Activated CD4-positive, alpha-beta T cell treated with anti-CD3 and anti-CD28 coated beads, Interleukin-2, amount 10 ng/mL, durations not matched to agents 24 days and 14 days (primary cell): Measurements from ENCODE around the gene KRT7. TPM values are rescaled to one million over a fixed set of nuclear protein-coding genes. Genes with fewer than 3 reads are reported as not detected.

Experiments used
- DNase-seq: peaks from one replicate; pipeline ENCODE4 v3.0.0; 2022
- H3K27ac Mint-ChIP-seq: one replicate; pipeline ENCODE4 v1.8.0; 2022; ENCODE audit warnings: mild to moderate bottlenecking, mixed read lengths
- H3K27me3 Mint-ChIP-seq: one replicate; pipeline ENCODE4 v1.8.0; 2022; ENCODE audit warnings: mixed read lengths
- H3K36me3 Mint-ChIP-seq: one replicate; pipeline ENCODE4 v1.8.0; 2022; ENCODE audit warnings: low read depth, mild to moderate bottlenecking, mixed read lengths
- H3K4me1 Mint-ChIP-seq: one replicate; pipeline ENCODE4 v1.8.0; 2021; ENCODE audit warnings: mixed read lengths
- H3K4me3 Mint-ChIP-seq: one replicate; pipeline ENCODE4 v1.8.0; 2022; ENCODE audit warnings: mild to moderate bottlenecking, moderate library complexity, mixed read lengths
- H3K9me3 Mint-ChIP-seq: one replicate; pipeline ENCODE4 v1.8.0; 2021; ENCODE audit warnings: mixed read lengths
- intact Hi-C: fragments of 100-400 bp; cut with micrococcal nuclease; formaldehyde crosslinking; loops from one replicate; pipeline ENCODE4 v1.15.1; 2023
- total RNA-seq: library from RNA; stranded (reverse); gene quantifications from 2 replicates; pipeline ENCODE4 v1.2.3, GENCODE V29; 2022

The KRT7 gene
- total RNA-seq, 1 donor from 2014 or later = 12.3 TPM

- intact Hi-C loops = no loop called here
- Mint-ChIP-seq H3K27ac (no peak overlapping the region), H3K4me1 (peaks cover 4% of the 10 kb centered on the region), H3K36me3 (no peaks in the 10 kb centered on the region), H3K4me3 (no peak overlapping the region), H3K27me3 (peaks cover 20% of the 10 kb centered on the region), H3K9me3 (no peaks in the 10 kb centered on the region)
- DNase-seq = no peak
These were observed 20.1 kb upstream of the KRT7 start for GRCh38 chr12:52212701-52213563.

GRCh38 chr12:52213564-52214420 is 19.3 kb upstream of the KRT7 start:
- no peak overlapping the region for H3K4me3 Mint-ChIP-seq
- no peaks in the 10 kb centered on the region for H3K9me3 Mint-ChIP-seq
- peak; percentile 92 for DNase-seq
- H3K27ac Mint-ChIP-seq = no peak overlapping the region
- H3K27me3 Mint-ChIP-seq = peaks cover 17% of the 10 kb centered on the region
- intact Hi-C loops = no loop called here
- no peaks in the 10 kb centered on the region for H3K36me3 Mint-ChIP-seq
- peaks cover 4% of the 10 kb centered on the region for H3K4me1 Mint-ChIP-seq

GRCh38 chr12:52214421-52214802 is 18.6 kb upstream of the KRT7 start:
- intact Hi-C loops = no loop called here
- H3K27me3 Mint-ChIP-seq = peaks cover 13% of the 10 kb centered on the region
- H3K4me3 Mint-ChIP-seq = no peak overlapping the region
- DNase-seq = peak; percentile 66
- H3K9me3 Mint-ChIP-seq = no peaks in the 10 kb centered on the region
- peaks cover 4% of the 10 kb centered on the region for H3K4me1 Mint-ChIP-seq
- no peak overlapping the region for H3K27ac Mint-ChIP-seq
- H3K36me3 Mint-ChIP-seq = no peaks in the 10 kb centered on the region

- Mint-ChIP-seq H3K36me3 (no peaks in the 10 kb centered on the region), H3K9me3 (no peaks in the 10 kb centered on the region), H3K27me3 (peaks cover 23% of the 10 kb centered on the region), H3K27ac (no peak overlapping the region), H3K4me1 (peaks cover 4% of the 10 kb centered on the region), H3K4me3 (no peak overlapping the region)
- intact Hi-C loops = no loop called here
- DNase-seq = no peak
These were observed 17.4 kb upstream of the KRT7 start for GRCh38 chr12:52215587-52216031.

GRCh38 chr12:52216100-52216499 is 16.9 kb upstream of the KRT7 start:
- Mint-ChIP-seq H3K4me1 (peaks cover 4% of the 10 kb centered on the region), H3K9me3 (no peaks in the 10 kb centered on the region), H3K36me3 (no peaks in the 10 kb centered on the region), H3K27ac (no peak overlapping the region), H3K4me3 (no peak overlapping the region), H3K27me3 (peaks cover 25% of the 10 kb centered on the region)
- intact Hi-C loops = no loop called here
- DNase-seq = no peak

- Mint-ChIP-seq H3K27me3 (peaks cover 29% of the 10 kb centered on the region), H3K4me3 (no peak overlapping the region), H3K9me3 (no peaks in the 10 kb centered on the region), H3K27ac (no peak overlapping the region), H3K4me1 (peaks cover 7% of the 10 kb centered on the region), H3K36me3 (no peaks in the 10 kb centered on the region)
- no peak for DNase-seq
- intact Hi-C loops = no loop called here
These were observed 16.2 kb upstream of the KRT7 start for GRCh38 chr12:52216807-52217206.

GRCh38 chr12:52217223-52217622 is 15.8 kb upstream of the KRT7 start:
- no peak overlapping the region for H3K27ac Mint-ChIP-seq
- intact Hi-C loops = no loop called here
- no peaks in the 10 kb centered on the region for H3K9me3 Mint-ChIP-seq
- no peaks in the 10 kb centered on the region for H3K36me3 Mint-ChIP-seq
- peaks cover 11% of the 10 kb centered on the region for H3K4me1 Mint-ChIP-seq
- H3K27me3 Mint-ChIP-seq = peaks cover 29% of the 10 kb centered on the region
- H3K4me3 Mint-ChIP-seq = no peak overlapping the region
- DNase-seq = no peak

GRCh38 chr12:52218001-52218400 is 15.0 kb upstream of the KRT7 start:
- Mint-ChIP-seq H3K9me3 (no peaks in the 10 kb centered on the region), H3K27me3 (peaks cover 29% of the 10 kb centered on the region), H3K27ac (no peak overlapping the region), H3K36me3 (no peaks in the 10 kb centered on the region), H3K4me3 (no peak overlapping the region), H3K4me1 (peaks cover 13% of the 10 kb centered on the region)
- DNase-seq = no peak
- intact Hi-C loops = no loop called here

- H3K9me3 Mint-ChIP-seq = peaks cover 3% of the 10 kb centered on the region
- H3K27me3 Mint-ChIP-seq = peaks cover 33% of the 10 kb centered on the region
- intact Hi-C loops = no loop called here
- H3K4me3 Mint-ChIP-seq = no peak overlapping the region
- no peak for DNase-seq
- peaks cover 12% of the 10 kb centered on the region for H3K4me1 Mint-ChIP-seq
- no peak overlapping the region for H3K27ac Mint-ChIP-seq
- H3K36me3 Mint-ChIP-seq = no peaks in the 10 kb centered on the region
These were observed 12.6 kb upstream of the KRT7 start for GRCh38 chr12:52220477-52220876.

- intact Hi-C loops = no loop called here
- Mint-ChIP-seq H3K9me3 (peaks cover 3% of the 10 kb centered on the region), H3K36me3 (no peaks in the 10 kb centered on the region), H3K4me1 (peaks cover 12% of the 10 kb centered on the region), H3K27me3 (peaks cover 37% of the 10 kb centered on the region), H3K27ac (no peak overlapping the region), H3K4me3 (no peak overlapping the region)
- no peak for DNase-seq
These were observed 11.8 kb upstream of the KRT7 start for GRCh38 chr12:52221070-52221781.

- intact Hi-C loops = loop anchor here (1.0 to 2.0 kb wide), 2 partner anchors 22 to 57 kb away; no protein-coding TSS in a partner anchor
- no peaks in the 10 kb centered on the region for H3K36me3 Mint-ChIP-seq
- peaks cover 45% of the 10 kb centered on the region for H3K27me3 Mint-ChIP-seq
- H3K27ac Mint-ChIP-seq = no peak overlapping the region
- peaks cover 3% of the 10 kb centered on the region for H3K9me3 Mint-ChIP-seq
- H3K4me3 Mint-ChIP-seq = no peak overlapping the region
- H3K4me1 Mint-ChIP-seq = peaks cover 12% of the 10 kb centered on the region
- peak; percentile 92 for DNase-seq
These were observed 11.1 kb upstream of the KRT7 start for GRCh38 chr12:52221912-52222457.

GRCh38 chr12:52222692-52223091 is 10.4 kb upstream of the KRT7 start:
- H3K27ac Mint-ChIP-seq = no peak overlapping the region
- intact Hi-C loops = loop anchor here (1.0 to 2.0 kb wide), 2 partner anchors 22 to 56 kb away; no protein-coding TSS in a partner anchor
- peaks cover 3% of the 10 kb centered on the region for H3K9me3 Mint-ChIP-seq
- H3K4me3 Mint-ChIP-seq = no peak overlapping the region
- no peak for DNase-seq
- peaks cover 12% of the 10 kb centered on the region for H3K4me1 Mint-ChIP-seq
- no peaks in the 10 kb centered on the region for H3K36me3 Mint-ChIP-seq
- peaks cover 49% of the 10 kb centered on the region for H3K27me3 Mint-ChIP-seq

GRCh38 chr12:52223406-52224039 is 9.5 kb upstream of the KRT7 start:
- Mint-ChIP-seq H3K27ac (no peak overlapping the region), H3K36me3 (no peaks in the 10 kb centered on the region), H3K4me3 (no peak overlapping the region), H3K9me3 (peaks cover 3% of the 10 kb centered on the region), H3K4me1 (peaks cover 12% of the 10 kb centered on the region), H3K27me3 (peaks cover 52% of the 10 kb centered on the region)
- no peak for DNase-seq
- intact Hi-C loops = loop anchor here (2.0 kb wide), 1 partner anchor 55 kb away; no protein-coding TSS in a partner anchor
